ENCODE results near the gene ATP6V0B.

ATP6V0B gene

DNA sequence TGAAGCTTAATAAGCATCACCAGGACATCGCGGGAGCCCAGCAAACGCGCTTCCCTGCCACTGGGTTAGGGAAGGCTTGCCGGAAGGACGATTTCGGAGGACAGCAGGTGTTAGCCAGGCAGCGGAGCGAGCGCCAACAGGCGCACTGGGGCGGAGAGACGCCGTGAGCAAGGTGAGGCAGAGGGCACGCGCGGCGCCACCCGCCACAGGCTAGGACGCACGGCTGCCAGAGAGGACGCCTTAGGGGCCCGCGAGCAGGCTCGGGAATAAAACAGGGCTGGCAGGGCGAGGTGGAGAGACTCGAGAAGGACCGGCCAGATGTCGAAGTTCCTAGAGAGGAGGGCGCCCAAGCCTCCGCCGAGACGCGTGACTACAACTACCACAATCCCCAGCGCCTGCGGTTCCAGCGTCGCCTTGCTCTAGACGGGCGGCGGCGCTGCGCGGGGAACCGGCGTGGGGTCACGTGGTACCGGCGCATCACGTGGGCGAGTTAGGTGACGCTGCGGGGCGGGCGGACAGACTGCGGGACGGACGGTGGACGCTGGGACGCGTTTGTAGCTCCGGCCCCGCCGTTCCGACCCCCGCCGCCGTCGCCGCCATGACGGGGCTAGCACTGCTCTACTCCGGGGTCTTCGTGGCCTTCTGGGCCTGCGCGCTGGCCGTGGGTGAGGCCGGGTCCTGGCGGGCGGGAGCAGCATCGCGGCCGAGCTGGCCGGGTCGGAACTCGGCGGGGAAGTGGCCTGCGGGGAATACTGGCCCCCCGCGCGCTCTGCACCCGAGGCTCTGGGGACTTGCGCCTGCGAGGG is at the start of gene ATP6V0B:
ATP6V0B (plus strand) TSS at position 518 of the 806 bp plus-strand sequence; CDS start at position 599, 81 bp downstream.
- peak; percentile 98 for DNase-seq (ENCODE audit: low read depth, low spot score)

- DNase-seq (ENCODE audit: low read depth, low spot score) = no peak
Observed at GRCh38 chr1:43925846-43926245, 48.9 kb upstream of the ATP6V0B start.

DNA sequence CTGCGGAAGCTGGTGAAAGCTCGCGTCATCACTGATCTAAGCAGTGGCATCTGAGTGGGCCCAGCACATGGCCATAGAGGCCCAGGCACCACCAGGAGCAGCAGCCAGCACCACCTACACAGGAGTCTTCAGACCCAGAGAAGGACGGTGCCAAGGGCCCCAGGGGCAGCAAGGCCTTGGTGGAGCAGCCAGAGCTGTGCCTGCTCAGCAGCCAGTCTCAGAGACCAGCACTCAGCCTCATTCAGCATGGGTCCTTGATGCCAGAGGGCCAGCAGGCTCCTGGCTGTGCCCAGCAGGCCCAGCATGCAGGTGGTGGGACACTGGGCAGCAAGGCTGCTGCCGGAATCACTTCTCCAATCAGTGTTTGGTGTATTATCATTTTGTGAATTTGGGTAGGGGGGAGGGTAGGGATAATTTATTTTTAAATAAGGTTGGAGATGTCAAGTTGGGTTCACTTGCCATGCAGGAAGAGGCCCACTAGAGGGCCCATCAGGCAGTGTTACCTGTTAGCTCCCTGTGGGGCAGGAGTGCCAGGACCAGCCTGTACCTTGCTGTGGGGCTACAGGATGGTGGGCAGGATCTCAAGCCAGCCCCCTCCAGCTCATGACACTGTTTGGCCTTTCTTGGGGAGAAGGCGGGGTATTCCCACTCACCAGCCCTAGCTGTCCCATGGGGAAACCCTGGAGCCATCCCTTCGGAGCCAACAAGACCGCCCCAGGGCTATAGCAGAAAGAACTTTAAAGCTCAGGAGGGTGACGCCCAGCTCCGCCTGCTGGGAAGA is 44.4 kb upstream of the ATP6V0B start:
- DNase-seq (ENCODE audit: low read depth, low spot score) = no peak

- no peak for DNase-seq (ENCODE audit: low read depth, low spot score)
Observed at GRCh38 chr1:43930949-43931275, 43.8 kb upstream of the ATP6V0B start.

GRCh38 chr1:43931711-43932660 is 42.8 kb upstream of the ATP6V0B start:
- no peak for DNase-seq (ENCODE audit: low read depth, low spot score)

- peak; percentile 60 for DNase-seq (ENCODE audit: low read depth, low spot score)
Observed at GRCh38 chr1:43932786-43933385, 41.9 kb upstream of the ATP6V0B start.

DNA sequence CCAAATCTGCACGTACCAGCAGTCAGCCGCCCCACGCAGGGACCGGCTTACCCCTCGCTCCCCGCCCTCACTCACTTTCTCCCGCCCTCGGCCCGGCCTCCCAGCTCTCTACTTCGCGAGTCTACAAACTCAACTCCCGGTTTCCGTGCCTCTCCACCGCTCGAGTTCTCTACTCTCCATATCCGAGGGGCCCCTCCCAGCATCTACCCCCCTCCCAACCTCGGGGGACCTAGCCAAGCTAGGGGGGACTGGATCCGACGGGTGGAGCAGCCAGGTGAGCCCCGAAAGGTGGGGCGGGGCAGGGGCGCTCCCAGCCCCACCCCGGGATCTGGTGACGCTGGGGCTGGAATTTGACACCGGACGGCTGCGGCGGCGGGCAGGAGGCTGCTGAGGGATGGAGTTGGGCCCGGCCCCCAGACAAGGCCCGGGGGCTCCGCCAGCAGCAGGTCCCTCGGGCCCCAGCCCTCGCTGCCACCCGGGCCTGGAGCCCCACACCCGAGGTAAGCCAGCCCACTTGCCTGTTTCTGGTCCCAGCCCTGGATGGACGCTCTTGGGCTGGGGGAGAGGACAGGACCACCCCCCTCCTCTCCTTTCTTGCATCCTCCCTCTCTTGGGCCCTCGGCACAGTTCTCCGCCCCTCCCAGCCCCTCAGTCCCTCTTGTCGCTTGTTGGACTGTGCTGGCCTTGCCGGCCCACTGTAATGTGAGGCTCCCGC is 41.2 kb upstream of the ATP6V0B start, which contains the start of gene ARTN:
ARTN (plus strand) TSS at position 416 of the 715 bp plus-strand sequence. CDS start 1,856 bp downstream, outside the sequence.
- DNase-seq (ENCODE audit: low read depth, low spot score) = peak; percentile 58

DNA sequence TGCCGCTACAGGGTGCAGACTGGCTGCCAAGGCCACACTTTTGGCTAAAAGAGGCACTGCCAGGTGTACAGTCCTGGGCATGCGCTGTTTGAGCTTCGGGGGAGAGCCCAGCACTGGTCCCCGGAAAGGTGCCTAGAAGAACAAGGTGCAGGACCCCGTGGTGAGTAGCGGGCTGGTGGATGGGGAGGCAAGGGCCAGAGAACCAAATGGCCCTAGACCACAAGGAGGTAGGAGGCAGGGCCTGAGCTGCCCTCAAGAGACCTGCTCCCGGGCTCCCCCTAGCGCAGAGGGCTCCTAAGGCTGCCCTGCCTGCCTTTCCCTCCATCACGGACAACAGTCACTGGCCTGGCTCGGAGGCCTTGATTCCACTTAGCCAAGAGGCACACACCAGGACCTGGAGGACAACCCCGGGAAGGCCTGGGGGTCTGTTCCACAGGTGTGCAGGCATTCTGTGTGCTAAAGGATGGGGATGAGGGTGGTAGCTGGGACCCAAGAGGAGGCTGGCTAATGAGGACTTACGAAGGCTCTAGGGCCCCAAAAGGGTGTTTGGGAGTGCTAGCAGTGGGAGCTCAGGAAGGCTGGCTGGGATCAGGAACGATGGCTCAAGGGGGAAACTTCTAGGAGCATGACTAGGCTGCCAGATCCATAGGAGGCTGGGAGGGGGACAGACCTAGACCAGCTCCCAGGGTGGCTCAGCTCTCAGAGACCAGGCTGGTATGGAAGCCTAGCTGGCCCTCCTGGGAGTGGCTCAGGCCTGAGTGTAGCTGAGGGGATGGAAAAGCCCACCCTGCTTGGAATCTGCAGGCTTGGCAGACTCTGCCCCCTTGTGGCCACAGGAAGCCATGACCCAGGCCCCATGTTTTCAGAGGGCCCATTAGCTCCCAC is 40.4 kb upstream of the ATP6V0B start:
- DNase-seq (ENCODE audit: low read depth, low spot score) = peak; percentile 85

- DNase-seq (ENCODE audit: low read depth, low spot score) = no peak
Observed at GRCh38 chr1:43934986-43935324, 39.8 kb upstream of the ATP6V0B start.

GRCh38 chr1:43935711-43936427 is 38.9 kb upstream of the ATP6V0B start:
- no peak for DNase-seq (ENCODE audit: low read depth, low spot score)

GRCh38 chr1:43936431-43937151 is 38.2 kb upstream of the ATP6V0B start:
- peak; percentile 75 for DNase-seq (ENCODE audit: low read depth, low spot score)

GRCh38 chr1:43937179-43937865 is 37.4 kb upstream of the ATP6V0B start:
- DNase-seq (ENCODE audit: low read depth, low spot score) = no peak

GRCh38 chr1:43938383-43938782 is 36.4 kb upstream of the ATP6V0B start:
- DNase-seq (ENCODE audit: low read depth, low spot score) = no peak

DNA sequence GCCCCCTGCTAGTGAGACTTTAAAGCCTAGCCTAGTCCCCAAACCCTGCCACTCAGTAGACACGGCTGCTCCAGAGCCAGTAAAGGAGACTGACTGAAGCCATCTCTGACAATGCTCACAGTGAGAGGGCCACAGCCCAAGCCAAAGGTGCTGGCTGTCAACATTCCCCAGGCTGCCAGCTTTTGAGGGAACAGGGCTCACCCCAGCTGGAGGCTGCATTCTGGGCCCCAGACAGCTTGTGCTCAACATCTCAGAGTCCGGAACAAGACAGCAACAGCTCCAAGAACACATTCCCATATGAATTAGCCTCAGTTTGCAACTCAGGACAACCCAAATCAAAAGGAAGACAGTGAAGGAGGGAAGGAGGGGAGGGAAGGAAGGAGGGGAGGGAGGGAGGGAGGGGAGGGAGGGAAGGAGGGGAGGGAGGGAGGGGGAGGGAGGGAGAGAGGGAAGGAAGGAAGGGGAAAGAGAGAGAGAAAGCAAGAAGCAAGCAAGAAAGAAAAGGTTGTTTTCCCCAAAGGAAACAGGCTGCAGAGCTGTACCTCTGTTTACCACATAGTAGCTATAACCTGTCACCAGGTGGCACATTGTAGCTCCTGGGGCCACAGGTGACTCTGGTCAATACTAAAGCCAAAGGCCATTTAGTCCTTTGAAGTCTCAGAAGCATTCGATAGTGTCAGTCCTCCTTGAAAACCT is 35.7 kb upstream of the ATP6V0B start:
- DNase-seq (ENCODE audit: low read depth, low spot score) = no peak

GRCh38 chr1:43942411-43942810 is 32.3 kb upstream of the ATP6V0B start:
- DNase-seq (ENCODE audit: low read depth, low spot score) = no peak

DNA sequence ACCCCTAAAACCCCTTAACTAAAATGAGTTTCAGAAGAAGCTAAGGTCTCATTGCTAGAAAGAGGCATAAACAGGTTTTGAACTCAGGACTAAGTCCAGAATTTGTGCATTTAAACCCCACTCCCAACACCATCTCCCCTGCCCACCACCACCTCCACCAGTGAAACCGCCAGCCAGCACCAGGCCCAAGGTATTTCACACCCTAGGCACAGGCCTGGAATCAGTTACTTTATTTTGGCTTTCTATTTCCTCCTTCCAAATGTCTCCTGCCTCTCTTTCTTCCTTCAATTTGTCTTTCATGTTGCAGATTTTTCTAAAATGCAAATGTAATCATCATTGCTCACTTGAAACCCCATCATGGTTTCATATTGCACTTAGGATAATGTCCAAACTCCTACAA is 29.9 kb upstream of the ATP6V0B start:
- no peak for DNase-seq (ENCODE audit: low read depth, low spot score)

DNA sequence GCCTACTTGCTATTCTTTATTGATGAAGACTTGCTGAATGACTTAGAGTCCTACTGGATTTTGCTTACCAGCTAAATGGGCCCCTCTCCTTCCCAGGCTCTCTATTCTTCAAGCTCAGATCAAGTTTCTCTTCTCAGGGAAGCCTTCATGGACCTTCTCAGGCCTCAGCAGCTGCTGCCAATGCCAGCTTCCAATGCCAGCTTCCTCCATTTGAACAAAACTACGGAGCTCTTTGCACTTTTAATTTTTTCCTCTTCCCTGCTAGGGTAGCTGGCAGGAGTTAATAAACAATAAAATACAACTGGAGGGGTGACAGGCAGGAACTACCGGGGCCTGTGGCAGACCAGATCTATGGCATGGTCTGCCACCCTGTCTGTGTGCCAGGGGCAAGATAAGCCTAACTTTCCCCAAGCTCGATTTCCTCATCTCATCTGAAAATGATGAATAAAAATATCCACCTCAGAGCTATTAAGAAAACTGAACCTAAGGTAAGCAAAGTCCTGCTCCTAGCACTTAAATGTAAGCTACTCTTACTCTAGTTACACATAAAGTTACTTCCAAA is 29.0 kb upstream of the ATP6V0B start:
- no peak for DNase-seq (ENCODE audit: low read depth, low spot score)

All from astrocyte of the hippocampus (primary cell).